ENCODE measurements around the gene EFHD1. TPM values are rescaled to one million over a fixed set of nuclear protein-coding genes. Genes with fewer than 3 reads are reported as not detected.

EFHD1 gene
- total and polyA plus RNA-seq, 2 of the 13 experiments (the other 11 are each of a cell fraction or from before 2014, with no cell fraction given), result 0.09 TPM; not detected in 1

GRCh38 chr2:232698556-232699091, 65.2 kb downstream of the EFHD1 start:
- intact Hi-C loops (cut with micrococcal nuclease; ENCODE audit: unreplicated experiment), result no loop called here
- peak; percentile 29; the same call in 1 of the 2 replicates for TF ChIP-seq SAP130 (CRISPR knock-in tag; IDR thresholded peaks at IDR 0.05; ENCODE audit: low read depth)
- no peak for TF ChIP-seq MLX (CRISPR knock-in tag; IDR thresholded peaks at IDR 0.05)
- no peak for TF ChIP-seq CREB1 (IDR thresholded peaks at IDR 0.05)
- 0 out of 2 replicates have a peak, but pooled peaks have one; percentile 19 for TF ChIP-seq CREB1 (CRISPR knock-in tag; IDR thresholded peaks at IDR 0.05)
- ChIA-PET POLR2A (interaction anchor here (1.3 kb wide), 1 partner anchor 148 kb away, joined by 4 read pairs; the partner anchor contains the start of genes EIF4E2 and TIGD1), CTCF (ENCODE audit: low intra/inter-chr PET ratio, low total read pairs) (no interaction called here)
- H2AFZ ChIP-seq (ENCODE audit: low read length), result no peak overlapping the region
- H3K9ac ChIP-seq (ENCODE audit: insufficient read depth, low read depth, low read length), result peak overlapping the region; percentile 98
- peaks cover 63% of the 10 kb centered on the region for H3K79me2 ChIP-seq (ENCODE audit: insufficient read depth, low read length)
- no peak for FAIRE-seq
- H3K27me3 ChIP-seq (ENCODE audit: control insufficient read depth in 1 of 2, insufficient read depth in 2 of 2, low read length in 2 of 2), result no peaks in the 10 kb centered on the region; a peak in 1 of 5 replicates
- H3K4me1 ChIP-seq (ENCODE audit: insufficient read depth, low read length), result peaks cover 54% of the 10 kb centered on the region
- 32% methylated on average over 4 of the region's 4 CpGs for WGBS (ENCODE audit: low lambda C conversion rate)
- in situ Hi-C loops (cut with HindIII; ENCODE audit: extremely low pct_ligation_motif_present, low pct_unique_long_range_greater_than_20kb), result no loop called here
- DNase-seq (ENCODE audit: low spot score), result no peak
- H3K4me2 ChIP-seq (ENCODE audit: low read depth, low read length), result peak overlapping the region; percentile 91
- H3K4me3 ChIP-seq (replicated peaks in 1 of 3; ENCODE audit: insufficient read depth in 1 of 3, low read depth in 2 of 3, low read length in 3 of 3), result peak overlapping the region; percentile 92 to 97 (median 97); a peak in 5 of 6 replicates
- H4K20me1 ChIP-seq (ENCODE audit: insufficient read depth, low read length), result peaks cover 19% of the 10 kb centered on the region
- BruUV-seq (replicated peaks), result TSS peak; percentile 63
- no peak for ATAC-seq
- H3K9me3 ChIP-seq (ENCODE audit: low read length), result no peaks in the 10 kb centered on the region
- H3K36me3 ChIP-seq (replicated peaks in 1 of 2; ENCODE audit: control insufficient read depth in 1 of 2, insufficient read depth in 2 of 2, low read length in 2 of 2), result peaks cover 2 to 7% of the 10 kb centered on the region in 2 experiments; a peak in 4 of 5 replicates
- H3K27ac ChIP-seq (ENCODE audit: extremely low read length, insufficient read depth, low read length), result peak overlapping the region; percentile 87

- BruUV-seq (replicated peaks), result no TSS peak
- no peaks in the 10 kb centered on the region; a peak in 1 of 5 replicates for H3K27me3 ChIP-seq (ENCODE audit: control insufficient read depth in 1 of 2, insufficient read depth in 2 of 2, low read length in 2 of 2)
- peaks cover 54% of the 10 kb centered on the region for H3K4me1 ChIP-seq (ENCODE audit: insufficient read depth, low read length)
- H3K4me3 ChIP-seq (replicated peaks in 1 of 3; ENCODE audit: insufficient read depth in 1 of 3, low read depth in 2 of 3, low read length in 3 of 3), result peak overlapping the region; percentile 92 to 97 (median 97); a peak in 5 of 6 replicates
- ATAC-seq (no peak), FAIRE-seq (no peak), DNase-seq (ENCODE audit: low spot score) (no peak)
- no peak overlapping the region for H2AFZ ChIP-seq (ENCODE audit: low read length)
- H3K27ac ChIP-seq (ENCODE audit: extremely low read length, insufficient read depth, low read length), result peak overlapping the region; percentile 87
- H3K79me2 ChIP-seq (ENCODE audit: insufficient read depth, low read length), result peaks cover 67% of the 10 kb centered on the region
- peaks cover 2 to 12% of the 10 kb centered on the region in 2 experiments for H3K36me3 ChIP-seq (replicated peaks in 1 of 2; ENCODE audit: control insufficient read depth in 1 of 2, insufficient read depth in 2 of 2, low read length in 2 of 2)
- ChIA-PET CTCF (ENCODE audit: low intra/inter-chr PET ratio, low total read pairs) (no interaction called here), POLR2A (no interaction called here)
- in situ Hi-C loops (cut with HindIII; ENCODE audit: extremely low pct_ligation_motif_present, low pct_unique_long_range_greater_than_20kb), result no loop called here
- H4K20me1 ChIP-seq (ENCODE audit: insufficient read depth, low read length), result peaks cover 22% of the 10 kb centered on the region
- WGBS (ENCODE audit: low lambda C conversion rate), result 60% methylated on average over 2 of the region's 2 CpGs
- no peaks in the 10 kb centered on the region for H3K9me3 ChIP-seq (ENCODE audit: low read length)
- peak overlapping the region; percentile 98 for H3K9ac ChIP-seq (ENCODE audit: insufficient read depth, low read depth, low read length)
- intact Hi-C loops (cut with micrococcal nuclease; ENCODE audit: unreplicated experiment), result no loop called here
- H3K4me2 ChIP-seq (ENCODE audit: low read depth, low read length), result peak overlapping the region; percentile 91
- TF ChIP-seq FOXM1 (CRISPR knock-in tag; IDR thresholded peaks at IDR 0.05), result no peak
- TF ChIP-seq SMYD3 (CRISPR knock-in tag; IDR thresholded peaks at IDR 0.05), result 0 out of 2 replicates have a peak, but pooled peaks have one; percentile 44
- TF ChIP-seq RBM22 (optimal IDR thresholded peaks at IDR 0.05; ENCODE audit: low read length), result peak; percentile 15
- TF ChIP-seq PRDM15 (CRISPR knock-in tag; IDR thresholded peaks at IDR 0.05), result peak; percentile 96
- no peak for TF ChIP-seq TARDBP (CRISPR knock-in tag; IDR thresholded peaks at IDR 0.05)
- TF ChIP-seq CREB1 (IDR thresholded peaks at IDR 0.05), result no peak
- 0 out of 2 replicates have a peak, but pooled peaks have one; percentile 6 for TF ChIP-seq CREB1 (CRISPR knock-in tag; IDR thresholded peaks at IDR 0.05)
- TF ChIP-seq THAP11 (CRISPR knock-in tag; IDR thresholded peaks at IDR 0.05), result no peak
- TF ChIP-seq PPARG (CRISPR knock-in tag; conservative IDR thresholded peaks at IDR 0.05), result 0 out of 2 replicates have a peak, but pooled peaks have one; percentile 13
- 0 out of 2 replicates have a peak, but pooled peaks have one; percentile 26 for TF ChIP-seq SP4 (CRISPR knock-in tag; IDR thresholded peaks at IDR 0.05)
These were observed 65.7 kb downstream of the EFHD1 start for GRCh38 chr2:232699110-232699509.

Measured in HepG2 (cell line).